Fibroblast of mammary gland (primary cell): Measurements from ENCODE around the gene ACOX2.

Source experiments
- DNase-seq: peaks from one replicate; pipeline ENCODE4 v3.0.0-alpha.2; 2010; ENCODE audit warnings: low read depth
- H3K4me3 ChIP-seq: 2 replicates; pipeline ENCODE4 v1.5.1; 2011; ENCODE audit warnings: low read depth, mild to moderate bottlenecking, low read length, moderate library complexity; ENCODE audit not compliant: control insufficient read depth
- TF ChIP-seq, protein P1 (sequence below): conservative IDR thresholded peaks from 2 replicates; pipeline ENCODE4 v1.5.1; 2011; ENCODE audit warnings: low read depth, low read length, inconsistent platforms; ENCODE audit not compliant: control insufficient read depth, insufficient read depth

Gene ACOX2

DNA sequence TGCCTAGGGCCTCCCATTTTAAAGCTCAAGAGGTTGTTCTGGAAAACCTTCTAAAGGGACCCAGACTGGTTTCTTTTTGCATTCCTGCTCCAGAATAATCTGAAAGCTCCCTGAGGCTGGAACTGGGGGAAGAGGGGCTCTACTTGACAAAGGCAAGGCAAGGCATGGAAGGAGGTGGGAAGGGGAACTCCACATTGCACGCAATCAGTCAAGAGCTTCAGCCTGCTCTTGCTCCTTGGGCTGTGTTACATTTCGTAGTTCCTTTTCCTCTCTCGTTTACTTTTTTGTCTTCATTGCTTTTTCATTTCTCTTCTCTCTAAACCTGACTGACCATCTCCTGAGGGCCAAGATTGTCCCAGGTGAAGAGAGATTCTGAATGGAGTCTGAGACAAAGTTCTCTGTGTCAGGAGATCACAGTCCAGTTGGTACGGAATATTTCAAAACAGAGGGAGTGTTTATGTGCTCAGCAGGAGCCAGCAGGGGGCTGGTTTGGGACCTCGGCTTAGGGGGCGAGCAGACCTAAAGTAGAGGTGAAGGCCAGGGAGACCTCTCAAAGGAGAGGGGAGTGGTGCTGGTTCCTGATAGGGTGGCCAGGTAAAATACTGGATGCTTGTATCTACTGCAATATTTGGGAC is 51.1 kb downstream of the ACOX2 start:
- DNase-seq: no peak
- TF ChIP-seq, protein P1, sequence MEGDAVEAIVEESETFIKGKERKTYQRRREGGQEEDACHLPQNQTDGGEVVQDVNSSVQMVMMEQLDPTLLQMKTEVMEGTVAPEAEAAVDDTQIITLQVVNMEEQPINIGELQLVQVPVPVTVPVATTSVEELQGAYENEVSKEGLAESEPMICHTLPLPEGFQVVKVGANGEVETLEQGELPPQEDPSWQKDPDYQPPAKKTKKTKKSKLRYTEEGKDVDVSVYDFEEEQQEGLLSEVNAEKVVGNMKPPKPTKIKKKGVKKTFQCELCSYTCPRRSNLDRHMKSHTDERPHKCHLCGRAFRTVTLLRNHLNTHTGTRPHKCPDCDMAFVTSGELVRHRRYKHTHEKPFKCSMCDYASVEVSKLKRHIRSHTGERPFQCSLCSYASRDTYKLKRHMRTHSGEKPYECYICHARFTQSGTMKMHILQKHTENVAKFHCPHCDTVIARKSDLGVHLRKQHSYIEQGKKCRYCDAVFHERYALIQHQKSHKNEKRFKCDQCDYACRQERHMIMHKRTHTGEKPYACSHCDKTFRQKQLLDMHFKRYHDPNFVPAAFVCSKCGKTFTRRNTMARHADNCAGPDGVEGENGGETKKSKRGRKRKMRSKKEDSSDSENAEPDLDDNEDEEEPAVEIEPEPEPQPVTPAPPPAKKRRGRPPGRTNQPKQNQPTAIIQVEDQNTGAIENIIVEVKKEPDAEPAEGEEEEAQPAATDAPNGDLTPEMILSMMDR: no peak
- H3K4me3 ChIP-seq: no peak overlapping the region

DNA sequence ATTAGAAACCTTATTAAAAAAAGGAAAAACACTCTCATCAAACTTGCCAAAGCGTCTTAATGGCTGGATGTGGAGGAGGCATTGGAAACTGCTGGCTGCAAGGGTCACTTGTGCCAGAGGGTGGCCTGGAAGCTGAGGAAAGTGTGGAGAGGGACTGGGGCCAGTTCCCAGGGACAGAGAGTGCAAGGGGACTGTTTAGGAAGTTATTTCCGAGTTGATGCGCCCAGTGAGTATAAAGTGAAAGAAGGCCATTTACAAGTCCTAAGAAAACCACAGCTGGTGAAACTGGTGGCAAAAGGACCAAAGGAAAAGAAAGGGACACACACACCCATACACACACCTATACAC is 52.3 kb downstream of the ACOX2 start:
- TF ChIP-seq, protein P1: no peak
- no peak overlapping the region for H3K4me3 ChIP-seq
- no peak for DNase-seq

DNA sequence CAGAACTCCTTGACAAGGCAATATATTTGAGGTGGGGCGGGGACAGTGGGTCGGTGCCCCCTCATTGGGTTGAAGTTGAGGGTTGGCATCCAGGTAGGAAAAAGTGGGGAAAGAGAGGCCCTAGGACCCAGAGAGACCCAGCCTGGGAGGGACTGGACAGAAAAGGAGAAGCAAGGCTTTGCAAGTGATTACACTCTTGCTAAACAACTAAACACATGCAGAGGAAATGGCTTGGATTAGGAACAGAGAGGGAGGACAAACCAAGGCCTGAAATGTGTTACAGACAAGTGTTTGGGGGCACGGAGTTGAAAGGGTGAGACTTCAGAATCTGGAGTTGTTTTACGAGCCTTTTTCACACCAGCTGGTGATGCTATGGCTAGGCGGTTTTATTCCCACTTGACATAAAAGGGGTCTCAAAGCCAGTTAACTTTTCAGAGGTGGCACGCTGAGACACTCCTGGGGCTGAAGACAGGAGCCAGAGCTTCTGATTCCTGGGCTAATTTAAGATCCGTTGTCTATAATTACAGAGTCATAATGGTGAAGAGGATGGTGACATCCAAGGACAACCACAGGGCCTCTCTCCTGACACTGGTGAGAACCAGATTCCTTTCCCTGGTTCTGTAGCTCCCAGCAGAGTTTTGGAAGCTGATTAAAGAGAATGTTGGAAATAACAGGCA is 52.8 kb downstream of the ACOX2 start:
- TF ChIP-seq, protein P1: no peak
- DNase-seq: no peak
- H3K4me3 ChIP-seq: no peak overlapping the region

DNA sequence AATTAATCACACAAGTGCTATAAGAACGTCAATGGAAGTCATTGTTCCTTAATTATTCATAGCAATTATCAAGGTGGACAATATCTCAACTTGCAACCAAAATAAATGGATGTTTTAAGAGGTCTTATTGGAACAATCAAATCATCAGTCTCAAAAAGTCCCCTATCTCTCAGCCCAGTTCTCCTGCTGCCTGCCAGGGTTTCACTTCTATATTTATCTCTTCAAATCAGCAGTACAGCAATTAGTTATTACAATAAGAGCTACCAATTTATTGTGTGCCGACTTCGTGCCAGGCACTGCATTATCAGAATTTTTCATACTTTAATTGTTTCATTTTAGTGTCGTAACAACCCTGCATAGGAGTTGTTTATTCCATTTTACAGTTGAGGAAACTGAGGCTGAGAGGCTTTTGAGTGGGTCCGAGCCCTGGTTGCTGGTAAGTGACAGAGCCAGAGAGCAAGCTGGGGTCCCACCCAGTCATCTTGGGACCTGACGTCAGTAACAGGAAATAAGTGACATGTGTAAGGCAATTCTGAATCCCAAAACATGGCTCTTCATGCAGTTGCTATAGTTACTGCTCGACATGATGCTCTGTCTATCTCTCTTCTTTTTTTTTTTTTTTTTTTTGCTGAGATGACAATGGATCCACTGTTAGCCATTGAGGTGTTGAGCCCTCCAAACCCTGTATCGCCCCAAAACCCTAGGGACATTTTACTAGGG is 53.9 kb downstream of the ACOX2 start:
- DNase-seq: no peak
- TF ChIP-seq, protein P1: no peak

DNA sequence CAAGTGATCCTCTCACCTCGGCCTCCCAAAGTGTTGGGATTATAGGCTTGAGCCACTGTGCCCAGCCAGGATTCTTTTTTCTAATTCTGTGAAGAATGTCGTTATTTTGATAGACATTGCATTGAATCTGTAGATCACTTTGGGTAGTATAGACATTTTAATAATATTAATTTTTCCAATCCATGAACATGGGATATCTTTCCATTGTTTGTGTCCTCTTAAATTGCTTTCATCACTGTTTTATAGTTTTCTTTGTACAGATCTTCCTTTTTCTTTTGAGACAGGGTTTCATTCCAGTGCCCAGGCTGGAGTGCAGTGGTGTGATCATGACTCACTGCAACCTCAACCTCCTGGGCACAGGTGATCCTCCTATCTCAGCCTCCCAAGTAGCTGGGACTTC is 56.7 kb downstream of the ACOX2 start:
- TF ChIP-seq, protein P1: no peak
- no peak for DNase-seq
- no peak overlapping the region for H3K4me3 ChIP-seq

More for the DNA sequence above, 53.9 kb downstream of the ACOX2 start:
- no peak overlapping the region for H3K4me3 ChIP-seq

DNA sequence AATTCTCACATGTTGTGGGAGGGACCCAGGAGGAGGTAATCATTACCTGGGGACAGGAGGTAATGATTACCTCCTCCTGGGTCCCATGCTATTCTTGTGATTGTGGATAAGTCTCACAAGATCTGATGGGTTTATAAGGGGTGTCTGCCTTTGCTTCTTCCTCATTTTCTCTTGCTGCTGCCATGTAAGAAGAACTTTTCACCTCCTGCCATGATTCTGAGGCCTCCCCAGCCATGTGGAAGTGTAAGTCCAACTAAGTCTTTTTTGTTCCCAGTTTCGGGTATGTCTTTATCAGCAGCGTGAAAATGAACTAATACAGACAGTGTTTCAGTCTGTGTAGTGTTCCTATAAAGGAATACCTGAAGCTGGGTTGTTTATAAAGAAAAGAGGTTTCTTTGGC is 58.2 kb downstream of the ACOX2 start:
- no peak overlapping the region for H3K4me3 ChIP-seq
- TF ChIP-seq, protein P1: no peak
- no peak for DNase-seq
